Effector CD4-positive, alpha-beta T cell (primary cell): ENCODE results near the gene MSH3.
"Not testable (repeated sequence)": the region's sequence is repeated elsewhere in the genome, so short reads cannot be mapped to it uniquely, and the experiment has no call there.

Source experiments
- DNase-seq: peaks from one replicate; pipeline ENCODE4 v3.0.0-alpha.2; 2020

Gene MSH3

GRCh38 chr5:80711216-80711615 is 56.8 kb downstream of the MSH3 start:
- no peak for DNase-seq

GRCh38 chr5:80711938-80712337 is 57.5 kb downstream of the MSH3 start:
- no peak for DNase-seq

DNA sequence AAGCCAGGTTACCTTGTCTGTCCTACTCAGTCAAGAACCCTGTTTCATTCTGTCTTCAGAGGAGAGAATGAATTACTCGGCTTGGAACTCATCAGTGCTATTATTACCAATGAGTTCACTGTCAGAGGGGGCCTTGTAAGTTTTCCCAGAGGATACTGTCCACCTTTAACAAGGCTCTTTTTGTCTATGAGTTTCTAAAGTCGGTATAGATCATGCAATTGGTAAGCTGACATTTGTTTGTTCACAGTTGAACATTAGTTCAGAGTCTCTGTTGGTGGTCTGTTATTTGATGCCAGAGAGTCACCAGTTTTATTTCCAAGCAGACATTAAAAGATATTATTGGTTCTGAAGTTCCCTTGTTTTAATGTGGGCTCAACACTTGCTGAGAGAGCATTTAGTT is 58.5 kb downstream of the MSH3 start:
- no peak for DNase-seq

DNA sequence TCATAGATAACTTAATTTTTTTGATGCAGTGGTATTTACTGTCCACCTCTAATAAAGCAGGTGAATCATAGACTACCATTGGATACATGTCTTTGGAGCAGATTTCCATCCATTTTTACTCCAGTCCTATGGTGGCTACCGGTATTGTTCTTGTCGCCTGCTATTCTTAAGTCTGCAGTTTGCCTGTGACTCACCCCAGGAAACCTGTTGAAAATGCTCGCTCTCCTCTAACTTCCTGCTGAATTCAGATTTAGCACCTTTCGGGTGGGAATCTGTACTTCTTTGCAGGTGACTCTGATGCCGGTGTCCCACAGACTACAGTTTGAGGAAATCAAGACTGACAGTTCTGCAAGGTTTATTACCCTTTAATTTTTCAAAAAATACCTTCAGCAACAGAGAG is 59.2 kb downstream of the MSH3 start:
- no peak for DNase-seq

GRCh38 chr5:80714570-80715298 is 60.3 kb downstream of the MSH3 start:
- no peak for DNase-seq

DNA sequence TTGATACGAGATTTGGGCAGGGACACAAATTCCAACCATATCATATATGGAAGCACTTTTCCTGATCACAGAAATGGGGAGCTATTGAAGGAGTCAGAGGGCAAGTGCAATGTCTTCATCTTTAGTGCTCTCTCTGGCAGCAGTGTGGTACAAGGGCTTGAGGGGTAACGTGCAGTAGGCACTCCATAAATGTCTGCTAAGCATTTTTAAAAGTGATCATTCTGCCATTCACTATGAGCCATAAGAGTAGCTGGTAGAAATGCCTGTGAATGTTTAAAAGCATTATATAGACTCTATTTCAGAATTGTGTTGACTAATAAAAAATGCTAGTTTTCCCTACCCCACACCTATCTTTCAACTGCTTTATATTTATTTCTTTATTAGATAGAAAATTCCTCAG is 61.4 kb downstream of the MSH3 start:
- no peak for DNase-seq

DNA sequence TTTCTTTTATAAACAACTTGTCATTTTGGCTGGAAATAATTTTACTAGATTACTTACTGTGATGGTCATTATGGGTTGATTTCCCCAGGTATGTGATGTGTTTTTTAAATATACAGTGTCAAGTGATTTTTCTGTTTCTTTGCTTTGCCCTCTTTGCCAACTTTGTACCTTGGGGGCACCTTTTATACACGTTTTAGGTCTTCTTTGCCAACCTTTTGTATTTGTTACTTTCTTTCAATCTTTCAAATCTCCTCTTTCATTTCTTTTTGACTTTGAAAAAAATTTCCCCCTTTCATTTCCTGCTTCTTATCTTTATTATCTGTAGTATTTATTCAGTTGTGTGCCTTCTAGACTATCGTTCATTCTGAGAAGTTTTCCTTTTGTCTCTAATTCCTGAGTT is 65.7 kb downstream of the MSH3 start:
- DNase-seq = no peak

DNA sequence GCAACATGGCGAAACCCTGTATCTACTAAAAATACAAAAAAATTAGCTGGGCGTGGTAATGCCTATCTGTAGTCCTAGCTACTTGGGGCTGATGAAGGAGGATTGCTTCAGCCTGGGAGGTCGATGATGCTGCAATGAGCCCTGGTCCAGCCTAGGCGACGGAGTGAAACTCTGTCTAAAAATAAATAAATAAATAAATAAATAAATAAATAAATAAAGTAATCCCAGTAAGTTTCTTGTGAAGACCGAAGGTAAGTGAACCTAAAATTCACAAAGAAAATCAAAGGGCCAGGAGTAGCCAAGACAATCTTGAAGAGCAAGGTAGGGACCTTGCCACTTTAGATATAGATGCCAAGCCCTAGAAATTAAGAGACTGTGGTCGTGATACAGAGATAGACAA is 68.5 kb downstream of the MSH3 start:
- no peak for DNase-seq

DNA sequence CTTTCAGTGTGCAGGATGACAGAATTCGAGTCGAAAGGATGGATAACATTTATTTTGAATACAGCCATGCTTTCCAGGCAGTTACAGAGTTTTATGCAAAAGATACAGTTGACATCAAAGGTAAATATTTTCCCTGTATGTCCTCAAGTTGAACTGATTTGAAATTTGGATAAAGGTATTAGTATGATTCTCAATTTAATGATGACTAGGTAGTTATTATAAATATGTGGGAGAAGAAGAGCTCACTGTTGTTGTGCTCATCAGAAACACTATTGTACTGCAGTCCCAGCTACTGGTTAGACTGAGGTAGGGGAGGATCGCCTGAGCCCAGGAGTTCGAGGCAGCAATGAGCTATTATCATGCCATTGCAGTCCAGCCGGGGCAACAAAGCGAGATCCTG is 71.0 kb downstream of the MSH3 start:
- no peak for DNase-seq

DNA sequence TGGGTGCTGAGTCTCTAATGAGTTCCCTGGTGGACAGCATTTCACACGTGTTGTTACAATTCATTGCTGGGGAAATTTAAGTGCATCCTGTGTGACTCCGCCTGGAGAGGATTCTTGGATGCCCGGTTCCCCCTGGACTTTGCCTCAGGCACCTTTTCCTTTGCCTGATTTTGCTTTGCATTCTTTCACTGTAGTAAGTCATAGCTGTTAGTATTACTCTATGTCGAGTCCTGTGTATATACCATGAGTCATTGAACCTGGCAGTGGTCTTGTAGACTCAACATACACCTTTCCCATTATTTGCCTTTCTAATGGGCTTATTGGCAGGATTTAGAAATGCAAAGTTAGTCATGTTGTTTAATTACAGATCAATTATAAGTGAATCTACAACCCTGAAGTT is 82.3 kb downstream of the MSH3 start:
- no peak for DNase-seq

DNA sequence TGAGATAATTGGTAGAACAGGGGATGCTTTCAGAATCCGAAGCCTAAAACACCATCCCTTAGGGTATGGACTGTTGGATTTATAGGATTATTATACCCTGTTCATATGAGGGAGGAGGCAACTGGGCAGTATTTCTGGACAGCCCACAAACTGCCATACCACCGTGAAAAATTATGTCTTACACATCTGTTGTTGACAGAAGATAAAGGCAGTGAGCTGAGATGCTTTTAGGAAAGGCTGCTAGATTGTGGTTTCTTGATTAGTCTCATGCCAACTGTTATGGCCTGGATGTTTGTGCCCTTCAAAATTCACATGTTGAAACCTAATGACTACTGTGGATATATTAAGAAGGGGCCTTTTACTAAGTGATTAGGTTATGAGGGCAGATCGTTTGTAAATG is 84.0 kb downstream of the MSH3 start:
- DNase-seq = no peak

- no peak for DNase-seq
Observed at GRCh38 chr5:80739057-80739456, 84.6 kb downstream of the MSH3 start.

GRCh38 chr5:80739496-80739895 is 85.0 kb downstream of the MSH3 start:
- DNase-seq = no peak

DNA sequence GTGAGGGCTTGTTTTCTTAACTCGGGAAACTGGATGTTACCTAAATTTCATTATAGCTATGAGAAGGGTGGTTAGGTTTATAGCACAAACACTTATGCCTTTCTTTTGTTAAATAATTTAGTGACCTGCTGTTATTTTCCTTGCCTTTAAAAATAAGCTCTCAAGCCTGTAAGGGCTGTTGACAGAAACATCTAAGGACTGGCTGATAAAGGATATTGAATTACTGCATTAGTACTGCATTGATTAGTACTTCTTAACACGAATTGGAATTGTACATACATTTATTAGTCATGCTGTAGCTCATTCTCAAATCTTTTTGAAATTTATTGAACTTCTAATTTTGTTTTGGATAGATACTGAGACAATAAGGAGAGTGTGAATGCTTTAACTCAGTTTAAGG is 85.4 kb downstream of the MSH3 start:
- no peak for DNase-seq

DNA sequence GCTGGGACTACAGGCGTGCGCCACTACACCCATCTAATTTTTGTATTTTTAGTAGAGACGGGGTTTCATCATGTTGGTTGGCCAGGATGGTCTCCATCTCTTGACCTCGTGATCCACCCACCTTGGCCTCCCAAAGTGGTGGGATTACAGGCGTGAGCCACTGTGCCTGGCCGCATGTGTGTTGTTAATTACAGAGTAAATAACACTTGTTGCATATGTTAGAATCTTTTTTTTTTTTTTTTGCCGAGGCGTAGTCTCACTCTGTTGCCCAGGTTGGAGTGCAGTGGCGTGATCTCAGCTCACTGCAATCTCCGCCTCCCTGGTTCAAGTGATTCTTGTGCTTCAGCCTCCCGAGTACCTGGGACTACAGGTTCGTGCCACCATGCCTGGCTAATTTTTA is 86.0 kb downstream of the MSH3 start:
- not testable (repeated sequence) for DNase-seq

- DNase-seq = no peak
Observed at GRCh38 chr5:80740999-80741398, 86.5 kb downstream of the MSH3 start.

- no peak for DNase-seq
Observed at GRCh38 chr5:80744149-80744548, 89.7 kb downstream of the MSH3 start.

GRCh38 chr5:80745490-80745889 is 91.0 kb downstream of the MSH3 start:
- DNase-seq = no peak

DNA sequence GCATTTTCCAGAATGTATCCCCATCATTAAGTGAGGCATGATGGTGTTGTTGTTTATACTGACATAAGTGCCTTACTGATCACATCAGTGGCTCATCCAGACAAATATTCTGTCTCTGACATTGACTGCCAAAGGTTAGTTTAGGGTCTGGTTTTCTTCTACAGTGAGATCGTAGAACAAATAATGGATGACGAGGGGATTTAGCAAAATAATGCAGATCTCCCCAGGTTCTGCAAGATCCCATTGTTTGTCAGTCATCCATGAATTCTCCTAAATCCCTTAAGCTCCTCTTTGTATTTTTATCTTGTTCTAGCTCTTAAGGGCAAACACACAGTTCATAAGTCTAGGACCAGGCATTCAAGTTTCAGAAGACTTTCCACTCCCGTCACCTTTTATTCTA is 93.5 kb downstream of the MSH3 start:
- no peak for DNase-seq

DNA sequence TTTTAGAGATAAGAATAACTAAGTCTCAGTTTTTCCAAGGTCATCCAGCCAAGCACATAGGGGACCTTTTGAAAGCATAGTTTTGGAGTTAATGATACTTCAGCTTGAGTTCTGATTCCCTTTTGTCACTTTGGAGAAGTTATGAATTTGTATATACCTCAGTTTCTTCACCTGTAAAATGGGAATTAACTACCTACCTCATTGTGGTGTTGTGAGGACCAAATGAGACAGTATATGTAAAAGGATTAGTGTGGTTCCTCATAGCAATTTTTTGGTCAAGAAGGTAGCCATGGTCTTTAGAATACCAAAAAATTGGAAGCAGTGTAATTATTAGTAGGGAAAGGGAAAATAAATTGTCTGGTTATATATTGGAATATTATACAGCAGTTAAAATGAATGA is 98.0 kb downstream of the MSH3 start:
- DNase-seq = no peak

GRCh38 chr5:80753712-80754111 is 99.3 kb downstream of the MSH3 start:
- no peak for DNase-seq

- no peak for DNase-seq
Observed at GRCh38 chr5:80754900-80755299, 100.4 kb downstream of the MSH3 start.

DNA sequence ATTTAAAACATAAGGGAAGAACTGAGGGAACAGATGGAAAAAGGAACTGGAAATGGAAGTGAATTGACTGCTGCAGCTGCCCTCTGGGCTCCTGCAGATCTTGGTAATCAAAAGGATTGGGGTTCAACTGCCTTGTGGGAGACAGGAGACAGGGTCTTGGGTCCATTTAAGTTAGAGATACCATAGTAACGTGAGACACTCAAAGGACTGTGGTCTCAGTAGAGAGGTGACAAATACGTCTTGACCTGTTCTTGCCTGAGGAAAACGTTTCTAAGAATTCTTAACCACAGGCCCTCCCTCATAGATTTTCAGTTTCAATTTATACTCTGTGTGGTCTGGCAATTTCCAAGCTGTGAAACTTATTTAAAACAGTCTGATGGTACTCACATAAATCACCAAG is 101.2 kb downstream of the MSH3 start:
- no peak for DNase-seq

DNA sequence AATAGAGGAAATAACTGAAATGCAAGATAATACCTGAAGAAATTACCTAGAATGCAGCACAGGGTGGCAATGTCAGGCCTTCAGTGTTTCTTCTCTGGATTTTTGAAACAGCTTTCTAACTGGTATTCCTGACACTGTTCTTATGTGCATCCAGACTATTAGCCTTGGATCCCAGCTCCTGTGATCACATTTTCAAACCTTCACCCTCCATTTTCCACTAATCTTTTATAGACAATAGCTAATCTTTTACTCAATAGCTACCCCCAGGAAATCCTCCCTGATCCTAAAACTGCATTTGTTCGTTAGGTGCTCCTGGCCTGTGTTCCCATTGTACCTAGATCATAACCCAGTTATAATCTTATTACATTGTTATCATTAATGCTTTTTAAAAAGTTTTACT is 101.8 kb downstream of the MSH3 start:
- no peak for DNase-seq

GRCh38 chr5:80757290-80757689 is 102.8 kb downstream of the MSH3 start:
- no peak for DNase-seq
